H1 (cell line): Measurements from ENCODE around the gene SLITRK3. TPM values are rescaled to one million over a fixed set of nuclear protein-coding genes. Genes with fewer than 3 reads are reported as not detected.
A peak's percentile ranks its signal among the peaks of the same experiment; 100 is the strongest.

Experiments
- CTCF ChIA-PET: fragments of 300-600 bp; sonication (Branson Sonifier 250); formaldehyde crosslinking; loops from one replicate; lab custom pipeline; 2021; ENCODE audit not compliant: partially characterized antibody; lab: Charles Lee
- POLR2A ChIA-PET: fragments of 300-600 bp; sonication (Branson Sonifier 250); formaldehyde crosslinking; loops from one replicate; lab custom pipeline; 2021; ENCODE audit warnings: inconsistent platforms; ENCODE audit not compliant: partially characterized antibody; lab: Charles Lee
- DNase-seq, 2 experiments: peaks; one replicate each; pipeline versions ENCODE4 v3.0.0 to v3.0.0-alpha.2; 2010 to 2022; ENCODE audit warnings: low spot score in 2 of 2, low read depth in 1 of 2, mixed read lengths in 1 of 2
- FAIRE-seq: peaks from 2 replicates; lab custom pipeline; 2011; peaks lifted over from hg19 to GRCh38; lab: Jason Lieb, UNC
- H2AFZ ChIP-seq: 2 replicates; pipeline ENCODE4 v1.8.1; 2012; ENCODE audit warnings: low read length, inconsistent platforms
- H2AK5ac ChIP-seq: 2 replicates; pipeline ENCODE4 v1.6.1; 2013; ENCODE audit warnings: low read depth, low read length
- H2BK120ac ChIP-seq: replicated peaks from 2 replicates; pipeline ENCODE3; 2013; ENCODE audit warnings: low read depth, low read length, inconsistent platforms
- H2BK12ac ChIP-seq: 2 replicates; pipeline ENCODE4 v1.6.1; 2013; ENCODE audit warnings: low read depth, low read length
- H2BK15ac ChIP-seq: 2 replicates; pipeline ENCODE4 v1.6.1; 2013; ENCODE audit warnings: low read length
- H2BK20ac ChIP-seq: 2 replicates; pipeline ENCODE4 v1.6.1; 2013; ENCODE audit warnings: low read length
- H2BK5ac ChIP-seq: 2 replicates; pipeline ENCODE4 v1.6.1; 2013; ENCODE audit warnings: low read depth, low read length
- H3K14ac ChIP-seq: 2 replicates; pipeline ENCODE4 v1.6.1; 2013; ENCODE audit warnings: inconsistent platforms; ENCODE audit not compliant: insufficient read length
- H3K18ac ChIP-seq: 2 replicates; pipeline ENCODE4 v1.6.1; 2013; ENCODE audit warnings: low read length; ENCODE audit errors: extremely low read depth
- H3K23ac ChIP-seq: 2 replicates; pipeline ENCODE4 v1.6.1; 2013; ENCODE audit warnings: inconsistent platforms; ENCODE audit not compliant: insufficient read length
- H3K23me2 ChIP-seq: 2 replicates; pipeline ENCODE4 v1.6.1; 2013; ENCODE audit warnings: low read depth, low read length
- H3K27ac ChIP-seq: 2 replicates; pipeline ENCODE4 v1.6.1; 2011; ENCODE audit warnings: low read depth, low read length, inconsistent platforms
- H3K27me3 ChIP-seq, 4 experiments: replicated peaks in 1 of 4; 1 replicate in 1 of 4; 2 replicates in 3 of 4; pipeline versions ENCODE4 v1.6.1 to v1.8.1; 2011 to 2013; ENCODE audit warnings: low read length in 3 of 4, mild to moderate bottlenecking in 3 of 4, inconsistent platforms in 2 of 4, mixed read lengths in 2 of 4, moderate library complexity in 1 of 4; ENCODE audit not compliant: control insufficient read depth in 3 of 4, insufficient read depth in 3 of 4; ENCODE audit errors: extremely low read depth in 1 of 4
- H3K36me3 ChIP-seq, 4 experiments: 2 replicates each; pipeline versions ENCODE4 v1.6.1 to v1.8.1; 2011 to 2013; ENCODE audit warnings: mild to moderate bottlenecking in 4 of 4, low read length in 3 of 4, moderate library complexity in 2 of 4, control low read depth in 1 of 4, inconsistent platforms in 1 of 4; ENCODE audit not compliant: insufficient read depth in 4 of 4, control insufficient read depth in 2 of 4
- H3K4ac ChIP-seq: replicated peaks from 2 replicates; pipeline ENCODE3; 2013; ENCODE audit warnings: low read length, low read depth, mixed read lengths, inconsistent platforms; ENCODE audit not compliant: insufficient read length
- H3K4me1 ChIP-seq, 4 experiments: replicated peaks in 1 of 4; 1 replicate in 1 of 4; 2 replicates in 3 of 4; pipeline versions ENCODE4 v1.6.1 to v1.8.1; 2011 to 2013; ENCODE audit warnings: low read length in 3 of 4, inconsistent platforms in 2 of 4, mixed read lengths in 1 of 4; ENCODE audit not compliant: insufficient read depth in 4 of 4, control insufficient read depth in 3 of 4
- H3K4me2 ChIP-seq, 2 experiments: 2 replicates each; pipeline versions ENCODE4 v1.6.1 to v1.8.1; 2011 to 2013; ENCODE audit warnings: low read depth in 2 of 2, low read length in 2 of 2, control low read depth in 1 of 2, inconsistent platforms in 1 of 2, mild to moderate bottlenecking in 1 of 2; ENCODE audit not compliant: insufficient read depth in 1 of 2
- H3K4me3 ChIP-seq, 4 experiments: fragments of 200-600, 300-600 bp in 1 of 4; sonication (generic), shearing (Covaris generic), sonication (Bioruptor Twin) in 1 of 4; 2 replicates each; pipeline versions ENCODE4 v1.5.1 to v1.8.1; 2011 to 2016; ENCODE audit warnings: low read length in 4 of 4, low read depth in 3 of 4, control low read depth in 2 of 4, inconsistent platforms in 2 of 4, mild to moderate bottlenecking in 2 of 4, mixed read lengths in 1 of 4, moderate library complexity in 1 of 4; ENCODE audit not compliant: insufficient read depth in 2 of 4; ENCODE audit errors: extremely low read depth in 1 of 4
- H3K56ac ChIP-seq: replicated peaks from 2 replicates; pipeline ENCODE3; 2013; ENCODE audit warnings: low read depth, mild to moderate bottlenecking, mixed read lengths, low read length, inconsistent platforms; ENCODE audit not compliant: insufficient read length
- H3K79me1 ChIP-seq: 2 replicates; pipeline ENCODE4 v1.6.1; 2013; ENCODE audit warnings: low read depth, low read length, control low read depth
- H3K79me2 ChIP-seq, 2 experiments: 2 replicates each; pipeline versions ENCODE4 v1.6.1 to v1.8.1; 2012 to 2013; ENCODE audit warnings: low read length in 2 of 2, mild to moderate bottlenecking in 2 of 2, inconsistent platforms in 1 of 2; ENCODE audit not compliant: insufficient read depth in 2 of 2, control insufficient read depth in 1 of 2
- H3K9ac ChIP-seq, 4 experiments: replicated peaks in 1 of 4; 1 replicate in 1 of 4; 2 replicates in 3 of 4; pipeline versions ENCODE4 v1.6.1 to v1.8.1; 2011 to 2013; ENCODE audit warnings: low read depth in 3 of 4, low read length in 3 of 4, control low read depth in 2 of 4, mild to moderate bottlenecking in 2 of 4, moderate library complexity in 2 of 4, inconsistent platforms in 1 of 4; ENCODE audit errors: extremely low read depth in 1 of 4
- H3K9me3 ChIP-seq, 2 experiments: 2 replicates each; pipeline versions ENCODE4 v1.6.1 to v1.8.1; 2012 to 2013; ENCODE audit warnings: mild to moderate bottlenecking in 2 of 2, moderate library complexity in 2 of 2, control low read depth in 1 of 2, inconsistent platforms in 1 of 2, low read depth in 1 of 2, low read length in 1 of 2, mixed read lengths in 1 of 2; ENCODE audit not compliant: insufficient read depth in 2 of 2
- H4K20me1 ChIP-seq, 2 experiments: replicated peaks in 1 of 2; 2 replicates each; pipeline versions ENCODE3 to v1.8.1; 2011 to 2013; ENCODE audit warnings: inconsistent platforms in 2 of 2, low read length in 2 of 2, mild to moderate bottlenecking in 1 of 2; ENCODE audit not compliant: insufficient read depth in 2 of 2, control insufficient read depth in 1 of 2
- H4K5ac ChIP-seq: 2 replicates; pipeline ENCODE4 v1.6.1; 2013; ENCODE audit warnings: low read length, low read depth, mixed read lengths, inconsistent platforms; ENCODE audit not compliant: insufficient read length
- H4K8ac ChIP-seq: 2 replicates; pipeline ENCODE4 v1.8.0; 2013; ENCODE audit warnings: mild to moderate bottlenecking, moderate library complexity, low read length, inconsistent platforms; ENCODE audit not compliant: insufficient read depth; ENCODE audit errors: extremely low read depth
- H4K91ac ChIP-seq: replicated peaks from 2 replicates; pipeline ENCODE3; 2013; ENCODE audit warnings: low read length, mixed read lengths, inconsistent platforms; ENCODE audit not compliant: insufficient read length
- ASH2L ChIP-seq: fragments of 200-600, 300-600 bp; sonication (generic); IDR thresholded peaks from one replicate; pipeline ENCODE4 v1.7.1; 2017; ENCODE audit warnings: low read length
- CREB1 ChIP-seq: IDR thresholded peaks from 2 replicates; pipeline ENCODE4 v1.6.1; 2012; ENCODE audit warnings: inconsistent platforms
- EZH2 ChIP-seq: fragments of 200-600 bp; sonication (generic); IDR thresholded peaks from 2 replicates; pipeline ENCODE4 v1.7.1; 2012; ENCODE audit warnings: low read depth, mild to moderate bottlenecking, moderate library complexity, low read length, inconsistent platforms; ENCODE audit not compliant: severe bottlenecking
- KDM4A ChIP-seq: IDR thresholded peaks from one replicate; pipeline ENCODE4 v1.7.1; 2012; ENCODE audit warnings: low read depth, mild to moderate bottlenecking, moderate library complexity, low read length, inconsistent platforms; ENCODE audit not compliant: severe bottlenecking
- RNF2 ChIP-seq: fragments of 200-900, 300-1000 bp; sonication (generic); IDR thresholded peaks from 2 replicates; pipeline ENCODE4 v1.7.1; 2016; ENCODE audit warnings: borderline replicate concordance, low read depth, mild to moderate bottlenecking, antibody characterized with exemption, low read length; ENCODE audit not compliant: poor library complexity, severe bottlenecking; ENCODE audit errors: missing control alignments
- TCF12 ChIP-seq: IDR thresholded peaks from 2 replicates; pipeline ENCODE4 v1.6.1; 2011; ENCODE audit warnings: low read depth, mild to moderate bottlenecking, low read length
- TEAD4 ChIP-seq: IDR thresholded peaks from 2 replicates; pipeline ENCODE4 v1.6.1; 2012; ENCODE audit warnings: low read depth, low read length, inconsistent platforms, mixed read lengths
- WGBS, 2 experiments: shearing (Covaris generic) in 1 of 2; methylation state at CpG; one replicate each; pipeline versions ENCODE4 v1.1.6 to v1.1.7; 2013 to 2015; ENCODE audit warnings: low lambda C conversion rate in 2 of 2, mixed read lengths in 2 of 2, inconsistent platforms in 1 of 2, low coverage in 1 of 2, missing lambda C conversion rate in 1 of 2; ENCODE audit not compliant: insufficient replicate concordance in 2 of 2, insufficient coverage in 1 of 2, insufficient read length in 1 of 2; ENCODE audit errors: extremely low coverage in 1 of 2, missing lambda C conversion rate in 1 of 2; 5-methylcytosine and 5-hydroxymethylcytosine counted together
- long read RNA-seq, 2 experiments: library from RNA in 1 of 2; library from capped mRNA in 1 of 2; stranded (forward); transcript quantifications; one replicate each; pipeline ENCODE4 v2.0.0, GENCODE V29; 2021; ENCODE audit warnings: inconsistent platforms in 1 of 2
- polyA minus RNA-seq, 3 experiments: library from RNA; depleted of rRNA, polyadenylated mRNA; stranded (reverse); fragments of >200 nt; gene quantifications; 1 replicate in 2 of 3; 2 replicates in 1 of 3; pipeline ENCODE4 v1.2.3, GENCODE V29; 2011
- polyA plus RNA-seq, 7 experiments: library from polyadenylated mRNA; depleted of rRNA in 3 of 7; stranded (reverse) in 5 of 7; unstranded in 2 of 7; fragments of >200 nt in 5 of 7; fragments of 200-250 nt in 2 of 7; gene quantifications; 1 replicate in 5 of 7; 2 replicates in 1 of 7; 4 replicates in 1 of 7; pipeline versions ENCODE4 v1.2.1 to v1.2.3, GENCODE V29; 2011 to 2013; ENCODE audit warnings: missing spikeins in 2 of 7, mixed read lengths in 2 of 7
- total RNA-seq: library from RNA; stranded (reverse); fragmentation: NEBNext Ultra II Directional; extraction: Animal tissue kit (Norgen Biotek cat#: 25700); gene quantifications from 2 replicates; pipeline ENCODE4 v1.2.1, GENCODE V29; 2021

Gene SLITRK3
- total RNA-seq (3.2 and 3.4 TPM in 2 replicates), polyA plus RNA-seq (2011; rRNA removed) (0.71 and 1.1 TPM in 2 replicates), polyA minus RNA-seq (2011; rRNA and poly(A)+ RNA removed) (3.0 and 3.9 TPM in 2 replicates)
- 1.2 TPM for polyA plus RNA-seq (2011; cell fraction: cytosol; rRNA removed)
- polyA plus RNA-seq (2011; cell fraction: nucleus; rRNA removed) = 1.5 TPM
- 1.3 to 1.8 TPM (median 1.6 TPM) in 4 replicates for polyA plus RNA-seq (2012, experiment 1 of 2)
- 0.63 TPM for polyA plus RNA-seq (2012, experiment 2 of 2)
- polyA plus RNA-seq (2013, experiment 1 of 2) = 3.2 TPM
- 2.7 TPM for polyA plus RNA-seq (2013, experiment 2 of 2)
- polyA minus RNA-seq (2011; cell fraction: cytosol; rRNA and poly(A)+ RNA removed) = 1.5 TPM
- polyA minus RNA-seq (2011; cell fraction: nucleus; rRNA and poly(A)+ RNA removed) = 2.9 TPM
- long read RNA-seq, experiment 1, full-length matches to known transcripts = 1 of 4 reads
- long read RNA-seq, experiment 1, partial matches to known transcripts = 0 of 4 reads
- long read RNA-seq, experiment 1, other reads (novel, unspliced or antisense) = 3 of 4 reads
- long read RNA-seq, experiment 2, partial matches to known transcripts = 0 of 1 reads
- long read RNA-seq, experiment 2, other reads (novel, unspliced or antisense) = 1 of 1 reads

- ChIA-PET CTCF (interaction anchor here (0.6 to 2.3 kb wide), 4 partner anchors 11 to 1002 kb away, joined by 3 to 22 read pairs (median 4); no protein-coding TSS in a partner anchor), POLR2A (interaction anchor here (1.1 kb wide), 1 partner anchor 941 kb away, joined by 3 read pairs; no protein-coding TSS in a partner anchor)
- peak within 1 kb of the TSS in 3 of 4 experiments; percentile 42 to 79 (median 44); a peak in 5 of 7 replicates for H3K9ac ChIP-seq
- TF ChIP-seq ASH2L (peak; percentile 70), TCF12 (no peak), RNF2 (no peak), KDM4A (peak; percentile 95), TEAD4 (no peak), CREB1 (peak; percentile 42; the same call in 1 of the 2 replicates), EZH2 (peak; percentile 41)
Measured at GRCh38 chr3:165195640-165196576, at the start of gene SLITRK3. Gene SLITRK3 (minus strand): TSS chr3:165196384. CDS start chr3:165190830, 5,554 bp downstream.

More at GRCh38 chr3:165195640-165196576, at the start of gene SLITRK3:
- H2BK12ac ChIP-seq = peak within 1 kb of the TSS; percentile 92
- peak within 1 kb of the TSS; percentile 31; the same call in 1 of the 2 replicates for H4K8ac ChIP-seq
- peak within 1 kb of the TSS; percentile 83 to 85 (median 83) for H3K4me3 ChIP-seq
- no peak within 1 kb of the TSS for H2BK5ac ChIP-seq
- FAIRE-seq = no peak
- peaks cover 33% of the 10 kb centered on the region for H3K23me2 ChIP-seq
- peak within 1 kb of the TSS; percentile 62; the same call in 1 of the 2 replicates for H3K18ac ChIP-seq
- peak within 1 kb of the TSS; percentile 87 to 99 for H3K4me2 ChIP-seq
- peak in 1 of 2 experiments; percentile 65 for DNase-seq
- no peak within 1 kb of the TSS for H2BK120ac ChIP-seq
- no peak within 1 kb of the TSS for H4K5ac ChIP-seq
- WGBS, 2 experiments = 1% methylated on average over 25 of the region's 43 CpGs; no CpG with 5 or more reads in 1 of the 2 experiments
- H4K20me1 ChIP-seq = no peaks in the 10 kb centered on the region
- H3K4me1 ChIP-seq = peaks cover 0 to 13% (median 1%) of the 10 kb centered on the region in 4 experiments; a peak in 5 of 7 replicates
- no peaks in the 10 kb centered on the region for H3K36me3 ChIP-seq
- H3K79me1 ChIP-seq = no peaks in the 10 kb centered on the region
- no peak within 1 kb of the TSS for H3K27ac ChIP-seq
- no peak within 1 kb of the TSS for H2AK5ac ChIP-seq
- H3K56ac ChIP-seq = no peak within 1 kb of the TSS
- no peaks in the 10 kb centered on the region for H3K9me3 ChIP-seq
- peak within 1 kb of the TSS; percentile 56 for H3K23ac ChIP-seq
- H3K27me3 ChIP-seq = peaks cover 6 to 41% (median 35%) of the 10 kb centered on the region in 4 experiments
- H3K79me2 ChIP-seq = no peaks in the 10 kb centered on the region
- peak within 1 kb of the TSS; percentile 66; the same call in 1 of the 2 replicates for H2BK20ac ChIP-seq
- no peak within 1 kb of the TSS for H3K4ac ChIP-seq
- H4K91ac ChIP-seq = no peak within 1 kb of the TSS
- peak within 1 kb of the TSS; percentile 37; the same call in 1 of the 2 replicates for H2BK15ac ChIP-seq
- H2AFZ ChIP-seq = peak within 1 kb of the TSS; percentile 99
- H3K14ac ChIP-seq = no peak within 1 kb of the TSS
